Activated T-helper 2 cell treated with anti-CD3 and anti-CD28 coated beads, Interferon-gamma antibody, Interleukin-2, Interleukin-4, amounts not matched to agents 10 μg/mL and 5 μg/mL and 100 μg/mL, durations not matched to agents 14 hours and 24 hours and 36 hours (primary cell): Measurements from ENCODE around the gene KLRG1. TPM values are rescaled to one million over a fixed set of nuclear protein-coding genes. Genes with fewer than 3 reads are reported as not detected.
A peak's percentile ranks its signal among the peaks of the same experiment; 100 is the strongest.

Source experiments
- DNase-seq: peaks from one replicate; pipeline ENCODE4 v3.0.0; 2021; ENCODE audit warnings: low spot score
- H3K27ac Mint-ChIP-seq: one replicate; pipeline ENCODE4 v1.8.0; 2021; ENCODE audit warnings: mixed read lengths
- H3K27me3 Mint-ChIP-seq: one replicate; pipeline ENCODE4 v1.8.0; 2021; ENCODE audit warnings: low read depth, mixed read lengths
- H3K36me3 Mint-ChIP-seq: one replicate; pipeline ENCODE4 v1.8.0; 2021; ENCODE audit warnings: low read depth, mixed read lengths
- H3K4me1 Mint-ChIP-seq: one replicate; pipeline ENCODE4 v1.8.0; 2021; ENCODE audit warnings: low read depth, mixed read lengths
- H3K4me3 Mint-ChIP-seq: one replicate; pipeline ENCODE4 v1.8.0; 2021; ENCODE audit warnings: low read depth, mild to moderate bottlenecking, moderate library complexity, mixed read lengths
- H3K9me3 Mint-ChIP-seq: one replicate; pipeline ENCODE4 v1.8.0; 2021; ENCODE audit warnings: mixed read lengths
- intact Hi-C: fragments of 100-400 bp; cut with micrococcal nuclease; formaldehyde crosslinking; loops from one replicate; pipeline ENCODE4 v1.15.1; 2023
- total RNA-seq: library from RNA; stranded (reverse); gene quantifications from 2 replicates; pipeline ENCODE4 v1.2.3, GENCODE V29; 2022

Gene KLRG1
- total RNA-seq, 1 donor from 2014 or later, result 1.2 TPM

DNA sequence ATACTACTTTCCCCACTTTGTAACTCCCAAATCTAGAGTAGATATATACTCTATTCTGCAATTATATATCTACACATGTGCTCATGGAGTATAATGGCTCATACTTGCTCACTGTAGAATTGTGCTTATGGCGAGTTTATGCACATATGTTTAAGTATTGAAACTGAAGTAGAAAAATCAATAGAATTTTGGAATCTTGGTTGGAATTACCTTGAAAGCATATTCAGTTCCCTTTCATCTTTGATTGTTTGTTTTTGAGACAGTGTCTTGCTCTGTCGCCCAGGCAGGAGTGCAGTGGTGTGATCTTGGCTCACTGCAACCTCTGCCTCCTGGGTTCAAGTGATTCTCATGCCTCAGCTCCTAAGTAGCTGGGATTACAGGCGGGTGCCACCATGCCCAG is 4.5 kb downstream of the KLRG1 start:
- intact Hi-C loops, result no loop called here
- H3K27me3 Mint-ChIP-seq, result peaks cover 18% of the 10 kb centered on the region
- no peak for DNase-seq
- peaks cover 31% of the 10 kb centered on the region for H3K4me1 Mint-ChIP-seq
- no peak overlapping the region for H3K4me3 Mint-ChIP-seq
- H3K9me3 Mint-ChIP-seq, result no peaks in the 10 kb centered on the region
- no peak overlapping the region for H3K27ac Mint-ChIP-seq
- H3K36me3 Mint-ChIP-seq, result no peaks in the 10 kb centered on the region

DNA sequence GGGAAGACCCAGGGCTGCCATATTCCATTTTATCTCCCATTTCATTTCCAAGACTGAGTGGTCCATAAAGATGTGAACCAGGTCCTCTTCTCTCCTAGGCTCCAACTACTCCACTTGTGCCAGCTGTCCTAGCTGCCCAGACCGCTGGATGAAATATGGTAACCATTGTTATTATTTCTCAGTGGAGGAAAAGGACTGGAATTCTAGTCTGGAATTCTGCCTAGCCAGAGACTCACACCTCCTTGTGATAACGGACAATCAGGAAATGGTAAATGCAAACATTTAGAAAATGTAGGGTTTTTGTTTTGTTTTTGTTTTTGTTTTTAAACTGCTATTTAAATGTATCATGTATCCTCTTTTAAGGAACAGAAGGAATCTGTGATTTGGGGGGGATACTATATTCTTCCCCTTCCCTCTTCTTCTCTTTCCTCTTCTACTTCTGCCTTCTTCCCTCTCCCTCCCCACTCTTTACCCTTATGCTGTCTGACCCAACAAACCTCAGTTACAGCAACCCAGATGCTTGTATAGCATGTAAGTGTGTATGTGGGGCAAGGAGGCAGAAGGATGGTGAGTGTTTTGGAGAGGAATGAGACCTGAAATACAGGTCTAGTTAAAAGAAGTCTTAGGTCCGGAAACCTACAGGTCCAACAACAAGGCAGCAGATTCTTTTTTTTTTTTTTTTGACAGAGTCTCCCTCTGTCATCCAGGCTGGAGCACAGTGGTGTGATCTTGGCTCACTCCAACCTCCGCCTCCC is 5.9 kb downstream of the KLRG1 start:
- peaks cover 26% of the 10 kb centered on the region for H3K27me3 Mint-ChIP-seq
- H3K4me3 Mint-ChIP-seq, result no peak overlapping the region
- peaks cover 28% of the 10 kb centered on the region for H3K4me1 Mint-ChIP-seq
- no peak for DNase-seq
- intact Hi-C loops, result no loop called here
- H3K36me3 Mint-ChIP-seq, result peaks cover 3% of the 10 kb centered on the region
- H3K9me3 Mint-ChIP-seq, result no peaks in the 10 kb centered on the region
- H3K27ac Mint-ChIP-seq, result no peak overlapping the region

DNA sequence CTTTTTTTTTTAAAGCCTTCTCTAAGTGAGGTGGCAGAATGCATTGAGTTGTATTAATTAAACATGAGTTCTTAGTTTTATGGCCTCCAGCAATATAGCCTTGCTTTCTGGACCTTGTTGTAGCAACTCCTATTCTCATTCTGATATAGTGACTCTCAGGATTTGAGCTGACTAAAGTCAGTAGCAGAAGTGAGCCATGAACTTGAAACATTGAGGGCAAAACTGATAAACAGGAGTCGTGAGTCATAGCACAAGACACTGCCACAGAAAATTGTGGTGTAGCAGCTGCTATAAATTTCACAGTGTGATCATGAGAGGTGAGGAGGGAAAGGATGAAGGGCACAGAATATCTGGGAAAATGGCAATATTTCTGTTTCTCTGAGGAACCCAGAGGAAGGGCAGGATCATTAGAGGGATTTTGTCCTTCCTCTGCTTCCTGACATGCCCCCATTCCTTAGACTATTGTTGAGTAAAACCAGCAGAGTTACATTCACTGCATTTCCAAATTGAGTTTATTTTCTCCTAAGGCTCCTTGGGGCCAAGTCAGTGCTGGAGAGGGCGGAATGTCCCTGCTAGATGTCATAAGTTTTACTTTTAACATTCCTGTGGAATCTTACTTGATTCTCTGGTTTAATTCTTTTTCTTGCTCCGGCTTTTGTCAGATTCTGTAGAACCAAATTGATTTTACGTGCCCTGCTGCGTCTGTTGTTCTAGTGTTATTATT is 7.5 kb downstream of the KLRG1 start:
- peaks cover 3% of the 10 kb centered on the region for H3K36me3 Mint-ChIP-seq
- H3K27me3 Mint-ChIP-seq, result peaks cover 34% of the 10 kb centered on the region
- H3K4me3 Mint-ChIP-seq, result no peak overlapping the region
- H3K9me3 Mint-ChIP-seq, result no peaks in the 10 kb centered on the region
- H3K4me1 Mint-ChIP-seq, result peaks cover 25% of the 10 kb centered on the region
- intact Hi-C loops, result loop anchor here (1.0 to 2.0 kb wide), 5 partner anchors 14 to 247 kb away; no protein-coding TSS in a partner anchor
- DNase-seq, result no peak
- H3K27ac Mint-ChIP-seq, result no peak overlapping the region

GRCh38 chr12:9001233-9001632 is 11.9 kb downstream of the KLRG1 start:
- Mint-ChIP-seq H3K4me3 (no peak overlapping the region), H3K4me1 (peaks cover 16% of the 10 kb centered on the region), H3K36me3 (peaks cover 3% of the 10 kb centered on the region), H3K9me3 (no peaks in the 10 kb centered on the region), H3K27me3 (peaks cover 27% of the 10 kb centered on the region), H3K27ac (no peak overlapping the region)
- intact Hi-C loops, result no loop called here
- DNase-seq, result no peak

GRCh38 chr12:9002335-9002734 is 13.0 kb downstream of the KLRG1 start:
- peaks cover 5% of the 10 kb centered on the region for H3K4me1 Mint-ChIP-seq
- no peaks in the 10 kb centered on the region for H3K9me3 Mint-ChIP-seq
- no peak overlapping the region for H3K27ac Mint-ChIP-seq
- no peak overlapping the region for H3K4me3 Mint-ChIP-seq
- intact Hi-C loops, result no loop called here
- peaks cover 28% of the 10 kb centered on the region for H3K27me3 Mint-ChIP-seq
- DNase-seq, result no peak
- H3K36me3 Mint-ChIP-seq, result peaks cover 3% of the 10 kb centered on the region

- H3K4me3 Mint-ChIP-seq, result no peak overlapping the region
- H3K9me3 Mint-ChIP-seq, result peaks cover 24% of the 10 kb centered on the region
- H3K27me3 Mint-ChIP-seq, result peaks cover 4% of the 10 kb centered on the region
- H3K27ac Mint-ChIP-seq, result no peak overlapping the region
- no peak for DNase-seq
- intact Hi-C loops, result no loop called here
- H3K36me3 Mint-ChIP-seq, result peaks cover 1% of the 10 kb centered on the region
- H3K4me1 Mint-ChIP-seq, result peaks cover 13% of the 10 kb centered on the region
Observed at GRCh38 chr12:9022592-9022991, 33.2 kb downstream of the KLRG1 start.

DNA sequence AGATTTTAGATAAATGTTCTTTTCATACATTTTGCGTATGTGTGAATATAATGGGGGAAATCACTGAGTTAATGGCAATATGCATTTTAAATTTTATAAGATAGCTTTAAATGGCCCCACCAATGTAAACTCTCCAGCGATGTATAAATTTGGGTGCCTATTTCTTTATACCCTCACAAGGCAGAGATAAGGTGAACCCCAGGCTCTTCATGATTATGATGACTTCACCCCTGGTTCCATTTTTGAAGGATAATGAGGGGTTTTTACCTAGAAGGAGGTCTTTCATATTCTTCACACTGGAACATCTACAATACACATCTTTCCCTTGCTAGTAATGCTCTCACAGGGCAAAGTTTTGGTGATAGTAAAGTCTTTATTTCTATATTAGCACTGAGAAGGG is 35.2 kb downstream of the KLRG1 start:
- H3K4me3 Mint-ChIP-seq, result no peak overlapping the region
- peaks cover 5% of the 10 kb centered on the region for H3K9me3 Mint-ChIP-seq
- no peaks in the 10 kb centered on the region for H3K27me3 Mint-ChIP-seq
- no peak for DNase-seq
- H3K4me1 Mint-ChIP-seq, result peaks cover 20% of the 10 kb centered on the region
- no peaks in the 10 kb centered on the region for H3K36me3 Mint-ChIP-seq
- intact Hi-C loops, result loop anchor here (2.0 kb wide), 2 partner anchors 36 to 532 kb away; partner anchors contain the start of gene KLRG1
- H3K27ac Mint-ChIP-seq, result no peak overlapping the region

- no peaks in the 10 kb centered on the region for H3K27me3 Mint-ChIP-seq
- H3K36me3 Mint-ChIP-seq, result no peaks in the 10 kb centered on the region
- no peak overlapping the region for H3K4me3 Mint-ChIP-seq
- peaks cover 22% of the 10 kb centered on the region for H3K4me1 Mint-ChIP-seq
- intact Hi-C loops, result loop anchor here (5.0 kb wide), 1 partner anchor 1275 kb away; no protein-coding TSS in a partner anchor
- no peak for DNase-seq
- H3K27ac Mint-ChIP-seq, result peak overlapping the region; percentile 91
- no peaks in the 10 kb centered on the region for H3K9me3 Mint-ChIP-seq
Observed at GRCh38 chr12:9027161-9028059, 38.1 kb downstream of the KLRG1 start.

DNA sequence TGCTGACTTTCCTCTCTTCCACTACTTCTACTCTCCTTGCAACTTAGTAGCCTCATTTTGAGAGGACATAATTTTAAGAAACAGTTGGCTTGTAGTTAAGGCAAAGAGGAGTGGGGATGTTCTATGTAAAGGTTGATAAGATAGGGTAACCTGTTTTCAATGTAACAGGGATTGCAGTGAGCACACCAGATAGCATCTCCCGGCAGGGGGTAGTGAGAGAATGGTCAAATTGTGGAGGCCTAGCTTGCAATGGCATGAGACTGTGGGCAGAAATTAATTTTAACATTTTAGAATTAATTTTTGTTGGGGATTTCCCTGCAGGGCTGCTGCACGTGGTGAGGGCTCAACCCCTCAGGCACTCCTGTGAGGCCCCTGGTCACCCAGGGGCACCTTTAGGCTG is 41.4 kb downstream of the KLRG1 start:
- H3K27me3 Mint-ChIP-seq, result peaks cover 6% of the 10 kb centered on the region

GRCh38 chr12:9032202-9032964 is 43.0 kb downstream of the KLRG1 start:
- no peak overlapping the region for H3K4me3 Mint-ChIP-seq
- peaks cover 10% of the 10 kb centered on the region for H3K27me3 Mint-ChIP-seq
- no peak overlapping the region for H3K27ac Mint-ChIP-seq
- peaks cover 26% of the 10 kb centered on the region for H3K4me1 Mint-ChIP-seq
- DNase-seq, result no peak
- intact Hi-C loops, result no loop called here
- H3K36me3 Mint-ChIP-seq, result no peaks in the 10 kb centered on the region
- H3K9me3 Mint-ChIP-seq, result no peaks in the 10 kb centered on the region

More for the DNA sequence above, 41.4 kb downstream of the KLRG1 start:
- no peak for DNase-seq
- H3K4me1 Mint-ChIP-seq, result peaks cover 28% of the 10 kb centered on the region
- no peak overlapping the region for H3K4me3 Mint-ChIP-seq
- H3K27ac Mint-ChIP-seq, result no peak overlapping the region
- H3K36me3 Mint-ChIP-seq, result no peaks in the 10 kb centered on the region
- H3K9me3 Mint-ChIP-seq, result no peaks in the 10 kb centered on the region
- intact Hi-C loops, result no loop called here

- intact Hi-C loops, result no loop called here
- Mint-ChIP-seq H3K27me3 (peaks cover 10% of the 10 kb centered on the region), H3K4me1 (peaks cover 24% of the 10 kb centered on the region), H3K9me3 (no peaks in the 10 kb centered on the region), H3K36me3 (no peaks in the 10 kb centered on the region), H3K27ac (no peak overlapping the region), H3K4me3 (no peak overlapping the region)
- DNase-seq, result no peak
Observed at GRCh38 chr12:9033265-9033887, 44.0 kb downstream of the KLRG1 start.

DNA sequence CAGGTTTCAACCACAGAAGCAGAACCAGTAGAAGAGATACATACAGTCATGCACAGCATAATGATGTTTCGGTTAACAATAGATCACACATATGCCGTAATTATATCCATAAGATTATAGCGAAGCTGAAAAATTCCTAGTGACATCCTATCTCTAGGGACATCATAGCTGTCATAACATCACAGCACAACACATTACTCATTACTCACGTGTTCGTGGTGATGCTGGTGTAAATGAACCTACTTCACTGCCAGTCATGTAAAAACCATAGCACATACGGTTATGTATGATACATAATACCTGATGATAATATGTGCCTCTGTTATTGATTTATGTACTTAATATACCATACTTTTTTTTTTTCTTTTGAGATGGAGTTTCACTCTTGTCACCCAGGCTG is 44.7 kb downstream of the KLRG1 start:
- DNase-seq, result no peak
- no peaks in the 10 kb centered on the region for H3K9me3 Mint-ChIP-seq
- H3K27me3 Mint-ChIP-seq, result peaks cover 10% of the 10 kb centered on the region
- no peak overlapping the region for H3K27ac Mint-ChIP-seq
- H3K4me3 Mint-ChIP-seq, result no peak overlapping the region
- intact Hi-C loops, result no loop called here
- peaks cover 22% of the 10 kb centered on the region for H3K4me1 Mint-ChIP-seq
- no peaks in the 10 kb centered on the region for H3K36me3 Mint-ChIP-seq
